Tibial nerve (tissue), 4 donors: ENCODE data around the gene NEXN. TPM values are rescaled to one million over a fixed set of nuclear protein-coding genes. Genes with fewer than 3 reads are reported as not detected.

ENCODE experiments used
- DNase-seq, 2 donors: peaks; one replicate each; pipeline ENCODE4 v3.0.0-alpha.2; 2019; ENCODE audit warnings: low spot score in 2 of 2
- H3K27ac ChIP-seq, 4 donors: fragments of 200-600 bp; sonication (generic) in 3 of 4; one replicate each; pipeline ENCODE4 v1.5.1; 2017 to 2019; ENCODE audit warnings: mild to moderate bottlenecking in 1 of 4
- H3K27me3 ChIP-seq, 2 donors: fragments of 200-600 bp; sonication (generic) in 1 of 2; one replicate each; pipeline versions ENCODE4 v1.5.1 to v1.6.0; 2017 to 2019
- H3K36me3 ChIP-seq, 3 donors: fragments of 200-600 bp; sonication (generic); one replicate each; pipeline ENCODE4 v1.5.1; 2018 to 2019
- H3K4me1 ChIP-seq, 4 donors: fragments of 200-600 bp; sonication (generic) in 3 of 4; one replicate each; pipeline ENCODE4 v1.5.1; 2017 to 2019
- H3K4me3 ChIP-seq, 4 donors: fragments of 200-600 bp; sonication (generic) in 3 of 4; one replicate each; pipeline ENCODE4 v1.5.1; 2017 to 2019; ENCODE audit warnings: mild to moderate bottlenecking in 1 of 4, moderate library complexity in 1 of 4
- H3K9me3 ChIP-seq, 4 donors: fragments of 200-600 bp; sonication (generic) in 3 of 4; one replicate each; pipeline ENCODE4 v1.5.1; 2017 to 2019
- EP300 ChIP-seq, 2 donors: sonication (generic); formaldehyde crosslinking; IDR thresholded peaks; one replicate each; pipeline ENCODE4 v1.6.1; 2017; ENCODE audit warnings: antibody characterized with exemption in 2 of 2, mild to moderate bottlenecking in 1 of 2
- POLR2A ChIP-seq, 2 donors: fragments of 450-650 bp; IDR thresholded peaks; one replicate each; pipeline ENCODE4 v1.6.1; 2017; ENCODE audit warnings: antibody characterized with exemption in 2 of 2, mild to moderate bottlenecking in 2 of 2, moderate library complexity in 2 of 2
- WGBS, 2 donors: methylation state at CpG; one replicate each; pipeline ENCODE4 v1.1.5; 2018; 5-methylcytosine and 5-hydroxymethylcytosine counted together
- total RNA-seq, 4 donors: library from RNA; depleted of rRNA; stranded (reverse); fragments of >200 nt; gene quantifications; one replicate each; pipeline ENCODE4 v1.1.0, GENCODE V29; 2016
- TF ChIP-seq, protein P1 (sequence below), 5 experiments: fragments of 200-600 bp in 3 of 5; fragments of 450-650 bp in 2 of 5; sonication (generic) in 3 of 5; IDR thresholded peaks; one replicate each; pipeline ENCODE4 v1.5.1; 2016 to 2019; ENCODE audit warnings: antibody characterized with exemption in 5 of 5, mild to moderate bottlenecking in 3 of 5, moderate library complexity in 2 of 5

The NEXN gene
- total RNA-seq, 4 donors from 2014 or later: 18.0 to 22.8 (median 20.5) TPM

DNA sequence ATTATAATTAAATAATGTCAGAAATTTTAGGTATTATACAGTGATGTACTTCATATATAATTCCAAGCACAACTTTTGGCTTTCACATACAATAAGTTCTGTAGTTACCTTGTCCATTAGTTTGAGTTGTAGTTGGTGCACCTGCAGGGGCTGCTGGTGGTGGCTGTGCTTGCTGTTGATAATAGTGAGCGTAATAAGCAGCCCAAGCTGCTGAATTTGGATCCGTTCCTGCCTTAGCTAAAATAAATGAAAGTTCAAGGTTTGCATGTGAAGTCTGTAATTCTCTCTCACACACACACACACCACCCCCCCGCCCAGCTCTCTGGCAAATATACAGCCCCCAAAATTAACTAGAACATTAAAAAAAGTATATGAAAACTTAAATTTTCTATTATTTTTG is 68.0 kb downstream of the NEXN start:
- TF ChIP-seq EP300 (IDR thresholded peaks at IDR 0.05) (no peak), POLR2A (IDR thresholded peaks at IDR 0.05) (no peak)
- TF ChIP-seq, protein P1, sequence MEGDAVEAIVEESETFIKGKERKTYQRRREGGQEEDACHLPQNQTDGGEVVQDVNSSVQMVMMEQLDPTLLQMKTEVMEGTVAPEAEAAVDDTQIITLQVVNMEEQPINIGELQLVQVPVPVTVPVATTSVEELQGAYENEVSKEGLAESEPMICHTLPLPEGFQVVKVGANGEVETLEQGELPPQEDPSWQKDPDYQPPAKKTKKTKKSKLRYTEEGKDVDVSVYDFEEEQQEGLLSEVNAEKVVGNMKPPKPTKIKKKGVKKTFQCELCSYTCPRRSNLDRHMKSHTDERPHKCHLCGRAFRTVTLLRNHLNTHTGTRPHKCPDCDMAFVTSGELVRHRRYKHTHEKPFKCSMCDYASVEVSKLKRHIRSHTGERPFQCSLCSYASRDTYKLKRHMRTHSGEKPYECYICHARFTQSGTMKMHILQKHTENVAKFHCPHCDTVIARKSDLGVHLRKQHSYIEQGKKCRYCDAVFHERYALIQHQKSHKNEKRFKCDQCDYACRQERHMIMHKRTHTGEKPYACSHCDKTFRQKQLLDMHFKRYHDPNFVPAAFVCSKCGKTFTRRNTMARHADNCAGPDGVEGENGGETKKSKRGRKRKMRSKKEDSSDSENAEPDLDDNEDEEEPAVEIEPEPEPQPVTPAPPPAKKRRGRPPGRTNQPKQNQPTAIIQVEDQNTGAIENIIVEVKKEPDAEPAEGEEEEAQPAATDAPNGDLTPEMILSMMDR (IDR thresholded peaks at IDR 0.05): no peak
- peaks cover 3 to 97% (median 35%) of the 10 kb centered on the region in 3 donors for H3K36me3 ChIP-seq

DNA sequence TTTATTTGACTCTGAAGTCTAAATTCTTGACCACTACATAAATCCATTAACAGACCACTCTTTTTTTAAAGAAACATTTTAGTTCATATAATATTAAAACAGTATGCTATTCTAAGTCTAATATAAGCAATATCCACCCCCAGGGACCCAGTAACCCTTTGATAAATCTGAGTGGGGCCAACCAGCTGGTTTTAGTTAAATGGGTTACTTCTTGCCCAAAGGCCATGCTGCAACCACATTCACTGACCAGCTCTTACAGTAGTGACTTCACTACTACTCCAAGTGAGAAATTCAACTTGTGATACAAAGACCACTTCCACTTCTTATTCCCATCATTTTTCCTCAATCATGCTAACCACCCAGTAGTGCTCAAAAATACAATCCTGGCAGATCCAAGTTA is 70.0 kb downstream of the NEXN start:
- Histone ChIP-seq H3K4me3 (no peak overlapping the region), H3K36me3 (peaks cover 3 to 100% (median 42%) of the 10 kb centered on the region in 3 donors), H3K27ac (no peak overlapping the region), H3K9me3 (no peaks in the 10 kb centered on the region), H3K4me1 (no peaks in the 10 kb centered on the region), H3K27me3 (no peaks in the 10 kb centered on the region)
- no peak for DNase-seq
- no peak for TF ChIP-seq POLR2A (IDR thresholded peaks at IDR 0.05)
- TF ChIP-seq EP300 (IDR thresholded peaks at IDR 0.05): no peak
- TF ChIP-seq, protein P1 (IDR thresholded peaks at IDR 0.05): no peak

More for the DNA sequence above, 68.0 kb downstream of the NEXN start:
- whole genome bisulfite sequencing, 2 donors: 85 to 96% methylated on average over 3 of the region's 3 CpGs
- Histone ChIP-seq H3K27me3 (no peaks in the 10 kb centered on the region), H3K9me3 (no peaks in the 10 kb centered on the region), H3K4me1 (peaks cover 0 to under 1% (median 0%) of the 10 kb centered on the region in 4 donors), H3K27ac (no peak overlapping the region), H3K4me3 (no peak overlapping the region)
- no peak for DNase-seq

DNA sequence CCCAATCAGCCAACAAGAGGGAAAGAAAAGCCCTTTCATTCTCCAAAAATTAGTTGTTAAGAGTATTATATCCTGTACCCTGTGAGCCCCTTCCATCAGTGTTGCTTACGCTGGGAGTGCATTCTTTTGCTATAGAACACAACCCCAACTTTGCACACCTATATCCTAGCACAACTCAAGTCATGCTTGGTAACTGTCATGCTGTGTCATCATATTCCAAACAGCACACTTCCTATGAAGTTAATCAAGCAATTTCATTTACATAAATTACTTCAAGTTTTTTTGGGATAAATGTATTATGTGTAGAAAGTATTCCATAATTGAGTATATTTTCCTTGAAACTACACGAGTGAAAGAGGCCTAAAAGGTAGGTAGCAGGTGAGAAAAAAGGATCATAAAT is 70.4 kb downstream of the NEXN start:
- Histone ChIP-seq H3K4me1 (no peaks in the 10 kb centered on the region), H3K27me3 (no peaks in the 10 kb centered on the region), H3K36me3 (peaks cover 3 to 100% (median 43%) of the 10 kb centered on the region in 3 donors), H3K4me3 (no peak overlapping the region), H3K27ac (no peak overlapping the region), H3K9me3 (no peaks in the 10 kb centered on the region)
- no peak for TF ChIP-seq EP300 (IDR thresholded peaks at IDR 0.05)
- no peak for TF ChIP-seq POLR2A (IDR thresholded peaks at IDR 0.05)
- TF ChIP-seq, protein P1 (IDR thresholded peaks at IDR 0.05): no peak
- no peak for DNase-seq
- WGBS, 2 donors: 90 to 92% methylated on average over 2 of the region's 2 CpGs

GRCh38 chr1:77961392-77961791 is 73.0 kb downstream of the NEXN start:
- no peak for TF ChIP-seq POLR2A (IDR thresholded peaks at IDR 0.05)
- Histone ChIP-seq H3K4me1 (no peaks in the 10 kb centered on the region), H3K4me3 (no peak overlapping the region), H3K36me3 (peaks cover 8 to 100% (median 56%) of the 10 kb centered on the region in 3 donors), H3K27me3 (no peaks in the 10 kb centered on the region), H3K9me3 (no peaks in the 10 kb centered on the region), H3K27ac (no peak overlapping the region)
- WGBS, 2 donors: 87 to 93% methylated on average over 2 of the region's 2 CpGs
- no peak for DNase-seq

DNA sequence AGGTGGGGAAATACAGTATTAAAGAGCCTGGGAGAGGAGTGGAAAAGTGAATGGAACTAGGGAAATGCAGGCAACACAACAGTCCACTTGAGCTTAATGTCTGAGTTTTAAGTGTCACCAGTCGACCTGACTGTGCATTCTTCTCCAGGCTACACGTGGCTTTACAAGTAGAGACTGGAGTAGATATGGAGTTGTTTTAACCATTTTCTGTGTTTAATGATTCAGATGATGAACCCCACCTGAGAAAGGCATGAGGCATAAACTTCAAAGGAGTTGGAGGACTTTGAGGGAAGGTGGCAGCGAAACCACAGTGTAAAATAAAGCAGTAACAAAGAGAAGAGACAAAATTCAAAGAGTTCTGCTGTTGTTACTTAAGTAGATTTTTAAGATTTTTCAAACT is 77.9 kb downstream of the NEXN start:
- no peaks in the 10 kb centered on the region for H3K27me3 ChIP-seq
- peaks cover 5 to 73% (median 38%) of the 10 kb centered on the region in 3 donors for H3K36me3 ChIP-seq
- DNase-seq: no peak
- TF ChIP-seq POLR2A (IDR thresholded peaks at IDR 0.05) (no peak), EP300 (IDR thresholded peaks at IDR 0.05) (no peak)
- TF ChIP-seq, protein P1 (IDR thresholded peaks at IDR 0.05): no peak
- WGBS, 2 donors: 86 to 90% methylated on average over 3 of the region's 3 CpGs
- H3K4me1 ChIP-seq: peaks cover 0 to 28% (median 3%) of the 10 kb centered on the region in 4 donors
- H3K9me3 ChIP-seq: no peaks in the 10 kb centered on the region
- no peak overlapping the region for H3K4me3 ChIP-seq
- H3K27ac ChIP-seq: no peak overlapping the region

DNA sequence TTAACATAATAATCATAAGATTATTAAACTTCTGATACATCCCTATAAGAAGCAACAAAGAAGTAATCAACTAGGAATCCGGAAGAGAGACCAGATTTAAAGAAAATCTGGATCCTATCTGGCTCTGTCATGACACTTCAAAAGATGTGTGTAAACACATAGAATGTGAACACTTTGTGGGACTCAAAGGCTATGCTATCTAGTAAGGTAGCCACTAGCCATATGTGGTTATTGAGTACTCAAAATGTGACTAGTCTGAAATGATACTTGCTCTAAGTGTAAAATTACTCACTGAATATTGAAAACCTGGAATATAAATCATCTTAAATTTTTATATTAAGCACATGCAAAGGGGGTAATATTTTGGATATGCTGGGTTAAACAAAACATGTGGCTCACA is 81.8 kb downstream of the NEXN start:
- DNase-seq: no peak
- Histone ChIP-seq H3K36me3 (peaks cover 5 to 39% (median 15%) of the 10 kb centered on the region in 3 donors), H3K4me1 (peaks cover 0 to 47% (median 13%) of the 10 kb centered on the region in 4 donors), H3K4me3 (no peak overlapping the region), H3K9me3 (no peaks in the 10 kb centered on the region), H3K27ac (no peak overlapping the region), H3K27me3 (no peaks in the 10 kb centered on the region)
- TF ChIP-seq EP300 (IDR thresholded peaks at IDR 0.05) (no peak), POLR2A (IDR thresholded peaks at IDR 0.05) (no peak)
- TF ChIP-seq, protein P1 (IDR thresholded peaks at IDR 0.05): no peak
- 70 to 80% methylated on average over 1 of the region's 1 CpG for WGBS, 2 donors
